SK-N-SH (cell line): ENCODE results near the gene DPF1. TPM values are rescaled to one million over a fixed set of nuclear protein-coding genes. Genes with fewer than 3 reads are reported as not detected.

Source experiments
- CTCF ChIA-PET: fragments of 300-600, 350-600 bp; formaldehyde crosslinking; extraction: SDS; loops from one replicate; lab custom pipeline; 2021; lab: Yijun Ruan, JAX
- POLR2A ChIA-PET: fragments of 350-600 bp; sonication (Branson Sonifier 250); formaldehyde crosslinking; extraction: SDS; loops from one replicate; lab custom pipeline; 2020; ENCODE audit warnings: antibody characterized with exemption, inconsistent platforms; lab: Yijun Ruan, JAX
- DNase-seq: peaks from one replicate; pipeline ENCODE4 v3.0.0; 2012
- H2AFZ ChIP-seq: fragments of 200-600 bp; sonication (generic); 2 replicates; pipeline ENCODE4 v1.8.1; 2016; ENCODE audit warnings: antibody characterized with exemption, mild to moderate bottlenecking, low read depth
- H3F3A ChIP-seq: fragments of 200-600 bp; sonication (generic); replicated peaks from 2 replicates; pipeline ENCODE3; 2016; ENCODE audit warnings: antibody characterized with exemption, mild to moderate bottlenecking; ENCODE audit not compliant: insufficient read depth
- H3K27ac ChIP-seq, 2 experiments: fragments of 200-500 bp in 1 of 2; fragments of 200-600 bp in 1 of 2; sonication (Bioruptor generic) in 1 of 2; sonication (generic), shearing (Covaris generic) in 1 of 2; 2 replicates each; pipeline versions ENCODE4 v1.5.1 to v1.6.1; 2014 to 2016; ENCODE audit warnings: low read depth in 2 of 2, inconsistent platforms in 1 of 2, low read length in 1 of 2, mild to moderate bottlenecking in 1 of 2, mixed read lengths in 1 of 2
- H3K27me3 ChIP-seq: fragments of 200-600 bp; sonication (generic), shearing (Covaris generic); 2 replicates; pipeline ENCODE4 v1.6.1; 2016; ENCODE audit warnings: mixed run types; ENCODE audit not compliant: insufficient read depth
- H3K36me3 ChIP-seq, 2 experiments: fragments of 200-500 bp in 1 of 2; fragments of 200-600 bp in 1 of 2; sonication (Bioruptor generic) in 1 of 2; sonication (generic) in 1 of 2; replicated peaks in 1 of 2; 2 replicates each; pipeline versions ENCODE3 to v1.5.1; 2014 to 2016; ENCODE audit warnings: low read length in 1 of 2, mild to moderate bottlenecking in 1 of 2; ENCODE audit not compliant: insufficient read depth in 2 of 2, control insufficient read depth in 1 of 2
- H3K4me1 ChIP-seq, 2 experiments: fragments of 200-500 bp in 1 of 2; fragments of 200-600 bp in 1 of 2; sonication (Bioruptor generic) in 1 of 2; sonication (generic), shearing (Covaris generic) in 1 of 2; 2 replicates each; pipeline versions ENCODE4 v1.5.1 to v1.6.1; 2014 to 2016; ENCODE audit warnings: low read depth in 1 of 2, low read length in 1 of 2, mixed run types in 1 of 2; ENCODE audit not compliant: insufficient read depth in 2 of 2, control insufficient read depth in 1 of 2
- H3K4me2 ChIP-seq: fragments of 200-600 bp; sonication (generic), shearing (Covaris generic); 2 replicates; pipeline ENCODE4 v1.6.1; 2017; ENCODE audit warnings: mixed run types
- H3K4me3 ChIP-seq, 2 experiments: fragments of 200-500 bp in 1 of 2; fragments of 200-600 bp in 1 of 2; sonication (Bioruptor generic) in 1 of 2; sonication (generic), shearing (Covaris generic) in 1 of 2; 2 replicates each; pipeline versions ENCODE4 v1.5.1 to v1.8.1; 2014 to 2016; ENCODE audit warnings: low read depth in 2 of 2, inconsistent platforms in 1 of 2, low read length in 1 of 2, mild to moderate bottlenecking in 1 of 2, mixed read lengths in 1 of 2, moderate library complexity in 1 of 2
- H3K79me2 ChIP-seq: fragments of 200-600 bp; sonication (generic); 2 replicates; pipeline ENCODE4 v1.8.1; 2017; ENCODE audit warnings: mild to moderate bottlenecking; ENCODE audit not compliant: insufficient read depth
- H3K9ac ChIP-seq: fragments of 200-600 bp; sonication (generic); 2 replicates; pipeline ENCODE4 v1.6.1; 2017; ENCODE audit warnings: mixed run types
- H3K9me2 ChIP-seq: fragments of 200-600 bp; sonication (generic); 2 replicates; pipeline ENCODE4 v1.6.1; 2017; ENCODE audit warnings: mixed run types
- H3K9me3 ChIP-seq: fragments of 200-600 bp; sonication (generic); 2 replicates; pipeline ENCODE4 v1.6.1; 2017; ENCODE audit warnings: mixed run types, mild to moderate bottlenecking, moderate library complexity
- H4K20me1 ChIP-seq: fragments of 200-600 bp; sonication (generic); 2 replicates; pipeline ENCODE4 v1.6.1; 2017; ENCODE audit warnings: mild to moderate bottlenecking, mixed run types; ENCODE audit not compliant: insufficient read depth
- CHD2 ChIP-seq: fragments of 150-350 bp; IDR thresholded peaks from 2 replicates; pipeline ENCODE4 v1.6.1; 2018; ENCODE audit warnings: low read length; ENCODE audit not compliant: partially characterized antibody
- EP300 ChIP-seq, 2 experiments: IDR thresholded peaks; 2 replicates each; pipeline versions ENCODE4 v1.4.0 to v1.6.1; 2012; ENCODE audit warnings: borderline replicate concordance in 1 of 2, low read depth in 1 of 2, low read length in 1 of 2
- FOSL2 ChIP-seq: IDR thresholded peaks from 2 replicates; pipeline ENCODE4 v1.4.0; 2012; ENCODE audit warnings: low read depth, mild to moderate bottlenecking, moderate library complexity, borderline replicate concordance
- GABPA ChIP-seq: IDR thresholded peaks from 2 replicates; pipeline ENCODE4 v1.4.0; 2012; ENCODE audit warnings: low read depth, mild to moderate bottlenecking
- MXI1 ChIP-seq: IDR thresholded peaks from 2 replicates; pipeline ENCODE4 v1.6.1; 2012; ENCODE audit warnings: mild to moderate bottlenecking, low read depth, low read length, improper control_type of control experiment
- NFIC ChIP-seq: IDR thresholded peaks from 2 replicates; pipeline ENCODE4 v1.4.0; 2012; ENCODE audit warnings: borderline replicate concordance
- RCOR1 ChIP-seq: fragments of 150-350 bp; IDR thresholded peaks from 2 replicates; pipeline ENCODE4 v1.6.1; 2017; ENCODE audit warnings: antibody characterized with exemption, low read length
- SIN3A ChIP-seq: IDR thresholded peaks from 2 replicates; pipeline ENCODE4 v1.6.1; 2012; ENCODE audit warnings: low read depth, mild to moderate bottlenecking, low read length, moderate library complexity, borderline replicate concordance
- TAF1 ChIP-seq: IDR thresholded peaks from 2 replicates; pipeline ENCODE4 v1.6.1; 2012; ENCODE audit warnings: low read depth, mild to moderate bottlenecking, low read length, moderate library complexity, borderline replicate concordance
- TCF12 ChIP-seq: IDR thresholded peaks from 2 replicates; pipeline ENCODE4 v1.4.0; 2012
- TEAD4 ChIP-seq: IDR thresholded peaks from 2 replicates; pipeline ENCODE4 v1.4.0; 2012; ENCODE audit warnings: mild to moderate bottlenecking, borderline replicate concordance; ENCODE audit not compliant: insufficient read depth
- YY1 ChIP-seq: IDR thresholded peaks from 2 replicates; pipeline ENCODE4 v1.4.0; 2012; ENCODE audit warnings: low read depth, mild to moderate bottlenecking
- whole genome bisulfite sequencing: methylation state at CpG from one replicate; pipeline ENCODE4 v1.1.6; 2017; ENCODE audit warnings: low lambda C conversion rate; 5-methylcytosine and 5-hydroxymethylcytosine counted together
- polyA plus RNA-seq, 3 experiments: library from polyadenylated mRNA; depleted of rRNA; stranded (reverse); fragments of >200 nt; gene quantifications; 2 replicates each; pipeline ENCODE4 v1.2.3, GENCODE V29; 2012

Gene DPF1
- polyA plus RNA-seq, 1 of the 3 experiments (the other 2 are of a cell fraction): 4.8 TPM

DNA sequence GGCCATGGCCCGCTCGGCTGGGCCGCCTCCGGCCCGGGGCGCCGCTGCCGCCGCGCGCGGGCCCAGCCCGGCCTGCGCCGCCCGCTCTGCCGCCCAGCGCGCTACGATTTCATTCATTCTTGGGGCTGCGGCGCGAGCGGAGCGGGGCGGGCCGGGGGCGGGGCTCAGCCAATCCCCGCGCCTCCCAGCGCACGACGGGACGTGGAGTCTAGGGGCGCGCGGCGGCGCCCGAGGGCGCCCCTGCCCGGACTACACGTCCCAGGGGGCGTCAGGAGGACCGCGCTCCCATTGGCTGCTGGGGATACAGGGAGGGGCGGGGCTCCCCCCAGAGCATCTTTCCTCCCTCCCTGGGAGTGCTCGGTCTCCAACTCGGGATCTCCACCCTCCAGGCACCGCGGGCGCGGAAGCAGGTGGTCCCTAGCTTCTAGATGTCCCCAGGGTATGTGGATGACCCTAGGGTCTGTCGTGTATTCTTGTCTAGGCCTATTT is 5.6 kb upstream of the DPF1 start:
- ChIA-PET POLR2A (interaction anchor here (0.6 to 0.7 kb wide), 2 partner anchors 11 to 323 kb away, joined by 3 to 4 read pairs; partner anchors contain the start of gene SIPA1L3), CTCF (interaction anchor here (0.8 to 1.9 kb wide), 5 partner anchors 11 to 328 kb away, joined by 3 to 9 read pairs (median 5); partner anchors contain the start of gene CATSPERG)
- 0% methylated on average over 15 of the region's 54 CpGs for WGBS
- Histone ChIP-seq H3K27ac (peak overlapping the region in 1 of 2 experiments; percentile 50; a peak in 1 of 4 replicates), H3K9me2 (no peaks in the 10 kb centered on the region), H4K20me1 (no peaks in the 10 kb centered on the region), H3K4me2 (peak overlapping the region; percentile 95), H3K4me3 (peak overlapping the region; percentile 51 to 64), H3K36me3 (no peaks in the 10 kb centered on the region), H3K4me1 (peaks cover 0 to 6% of the 10 kb centered on the region in 2 experiments; a peak in 1 of 4 replicates), H3K9me3 (no peaks in the 10 kb centered on the region), H3F3A (peaks cover 9% of the 10 kb centered on the region), H3K79me2 (no peaks in the 10 kb centered on the region), H3K9ac (no peak overlapping the region), H2AFZ (peak overlapping the region; percentile 93), H3K27me3 (no peaks in the 10 kb centered on the region)
- peak; percentile 42 for TF ChIP-seq CHD2
- TF ChIP-seq MXI1: peak; percentile 80
- no peak for TF ChIP-seq GABPA
- peak; percentile 86 for TF ChIP-seq RCOR1
- no peak for TF ChIP-seq TCF12
- no peak for TF ChIP-seq FOSL2
- no peak for TF ChIP-seq TEAD4
- TF ChIP-seq TAF1: peak; percentile 35; the same call in 1 of the 2 replicates
- no peak for TF ChIP-seq YY1
- TF ChIP-seq SIN3A: peak; percentile 48; the same call in 1 of the 2 replicates
- TF ChIP-seq NFIC: no peak
- peak; percentile 97 for DNase-seq

DNA sequence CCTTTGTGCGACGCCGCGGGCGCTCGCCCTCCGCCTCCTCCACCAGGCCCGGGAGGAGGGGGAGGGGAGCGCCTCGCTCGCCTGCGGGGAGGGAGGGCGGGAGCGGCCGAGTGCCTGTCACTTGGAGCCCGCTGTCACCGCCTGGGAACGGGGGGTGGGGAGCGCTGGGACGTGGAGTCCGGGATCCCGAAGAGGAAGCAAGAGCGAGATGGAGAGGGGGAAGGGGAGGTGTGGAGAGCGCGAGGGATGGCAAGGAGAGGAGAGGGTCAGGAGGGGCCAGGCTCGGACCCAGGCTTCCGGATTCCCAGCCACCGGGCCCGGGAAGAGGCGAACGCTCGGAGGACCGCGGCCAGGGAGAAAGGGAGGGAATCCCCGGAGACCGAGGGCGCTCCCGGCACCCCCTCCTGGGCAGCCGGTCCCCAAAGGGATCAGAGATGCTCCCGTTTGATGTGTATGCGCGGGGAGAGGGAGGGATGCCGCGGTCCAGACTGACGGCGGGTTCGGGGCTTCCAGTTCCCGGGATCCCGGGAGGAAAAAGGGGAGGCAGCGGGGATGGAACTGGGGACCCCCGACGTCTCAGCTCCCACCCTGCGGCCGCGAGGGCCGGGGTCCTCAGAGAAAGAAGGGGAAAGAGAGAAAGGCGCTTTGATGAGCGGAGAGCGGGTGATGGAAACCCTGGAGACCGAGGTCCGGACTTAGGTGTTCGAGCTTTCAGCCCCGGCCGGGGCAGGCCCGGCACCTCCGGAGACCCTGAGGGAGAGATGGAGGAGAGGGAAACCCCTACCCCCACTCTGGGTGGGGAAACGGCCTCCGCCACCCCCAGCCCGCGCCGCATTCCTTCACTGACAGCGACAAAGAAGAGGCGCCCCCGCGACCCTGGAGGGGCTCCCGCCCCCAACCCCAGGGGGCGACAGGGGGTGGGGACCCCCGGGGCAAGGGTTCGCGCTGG is 4.7 kb upstream of the DPF1 start:
- no peaks in the 10 kb centered on the region for H3K9me2 ChIP-seq
- no peak overlapping the region for H3K27ac ChIP-seq
- peaks cover 0 to 9% of the 10 kb centered on the region in 2 experiments; a peak in 1 of 4 replicates for H3K4me1 ChIP-seq
- H3K79me2 ChIP-seq: no peaks in the 10 kb centered on the region
- H3K4me2 ChIP-seq: peak overlapping the region; percentile 95
- H3K4me3 ChIP-seq: peak overlapping the region; percentile 51 to 70
- no peaks in the 10 kb centered on the region for H3K27me3 ChIP-seq
- TF ChIP-seq MXI1: peak; percentile 25; the same call in 1 of the 2 replicates
- TF ChIP-seq EP300 (IDR thresholded peaks at IDR 0.05; ENCODE audit: borderline replicate concordance in 1 of 2, low read depth in 1 of 2, low read length in 1 of 2): no peak
- TF ChIP-seq NFIC: no peak
- POLR2A ChIA-PET: no interaction called here
- H3K36me3 ChIP-seq: no peaks in the 10 kb centered on the region
- DNase-seq: peak; percentile 83
- 2% methylated on average over 56 of the region's 80 CpGs for WGBS
- H2AFZ ChIP-seq: peak overlapping the region; percentile 60
- CTCF ChIA-PET: interaction anchor here (1.1 to 2.3 kb wide), 4 partner anchors 86 to 330 kb away, joined by 3 to 23 read pairs (median 11); no protein-coding TSS in a partner anchor
- peaks cover 9% of the 10 kb centered on the region for H3F3A ChIP-seq
- no peaks in the 10 kb centered on the region for H4K20me1 ChIP-seq
- H3K9ac ChIP-seq: peak overlapping the region; percentile 55; the same call in 1 of the 2 replicates
- no peaks in the 10 kb centered on the region for H3K9me3 ChIP-seq
